A549 (cell line): ENCODE data around the gene AP2A2. TPM values are rescaled to one million over a fixed set of nuclear protein-coding genes. Genes with fewer than 3 reads are reported as not detected.

ENCODE experiments used
- ATAC-seq, 2 experiments: fragments of 200-7000 bp in 1 of 2; fragments of >200 bp in 1 of 2; cut with Nextera tagmentation in 1 of 2; cut with Tn5 transposase in 1 of 2; 3 replicates each; pipeline versions ENCODE4 v1.8.0 to v1.9.1; 2018 to 2020; ENCODE audit warnings: mild to moderate bottlenecking in 1 of 2, moderate library complexity in 1 of 2
- CTCF ChIA-PET: fragments of 300-600 bp; sonication (Branson Sonifier 250); formaldehyde crosslinking; extraction: SDS; loops from one replicate; lab custom pipeline; 2021; ENCODE audit warnings: antibody characterized with exemption, inconsistent platforms; lab: Yijun Ruan, JAX
- POLR2A ChIA-PET: fragments of 350-600 bp; formaldehyde crosslinking; extraction: SDS; loops from one replicate; lab custom pipeline; 2021; ENCODE audit warnings: antibody characterized with exemption, inconsistent platforms; lab: Yijun Ruan, JAX
- DNase-seq, 2 experiments: peaks; one replicate each; pipeline versions ENCODE4 v3.0.0 to v3.0.0-alpha.2; 2011 to 2016; ENCODE audit warnings: low read depth in 1 of 2, low spot score in 1 of 2
- FAIRE-seq: peaks from 2 replicates; lab custom pipeline; 2011; peaks lifted over from hg19 to GRCh38; lab: Jason Lieb, UNC
- H3K27ac ChIP-seq, 2 experiments: fragments of >200 bp; sonication (Bioruptor Twin); formaldehyde crosslinking; 3 replicates each; pipeline ENCODE4 v1.5.1; 2016 to 2017
- H3K4me1 ChIP-seq: fragments of >200 bp; sonication (Bioruptor Twin); formaldehyde crosslinking; 3 replicates; pipeline ENCODE4 v1.6.1; 2016
- H3K4me2 ChIP-seq: fragments of >200 bp; sonication (Bioruptor Twin); formaldehyde crosslinking; 3 replicates; pipeline ENCODE4 v1.6.1; 2016
- H3K4me3 ChIP-seq: fragments of >200 bp; sonication (Bioruptor Twin); formaldehyde crosslinking; 3 replicates; pipeline ENCODE4 v1.5.1; 2016
- H3K9me3 ChIP-seq: fragments of >200 bp; sonication (Bioruptor Twin); formaldehyde crosslinking; 3 replicates; pipeline ENCODE4 v1.6.1; 2016
- CEBPB ChIP-seq, 2 experiments: fragments of >200 bp in 1 of 2; sonication (Bioruptor Twin) in 1 of 2; formaldehyde crosslinking in 1 of 2; IDR thresholded peaks; 2 replicates each; pipeline ENCODE4 v1.6.1; 2012 to 2016
- CTCF ChIP-seq: fragments of >200 bp; sonication (Bioruptor Twin); formaldehyde crosslinking; IDR thresholded peaks from 3 replicates; pipeline ENCODE4 v1.5.1; 2016
- EHF ChIP-seq: fragments of 250-450 bp; sonication (Bioruptor Pico); IDR thresholded peaks from 2 replicates; pipeline ENCODE4 v1.5.0; 2020; ENCODE audit warnings: mild to moderate bottlenecking
- EP300 ChIP-seq, 2 experiments: fragments of >200 bp; sonication (Bioruptor Twin); formaldehyde crosslinking; IDR thresholded peaks; 2 replicates in 1 of 2; 3 replicates in 1 of 2; pipeline ENCODE4 v1.6.1; 2016 to 2017
- ESRRA ChIP-seq: fragments of 150-350 bp; IDR thresholded peaks from 2 replicates; pipeline ENCODE4 v1.6.1; 2014; ENCODE audit warnings: mild to moderate bottlenecking, low read length, borderline replicate concordance
- FOSL2 ChIP-seq, 2 experiments: fragments of 450-650 bp in 1 of 2; fragments of >200 bp in 1 of 2; sonication (Bioruptor Twin) in 1 of 2; formaldehyde crosslinking; IDR thresholded peaks; 2 replicates each; pipeline versions ENCODE4 v1.5.0 to v1.6.1; 2016 to 2020; ENCODE audit warnings: mild to moderate bottlenecking in 1 of 2, moderate library complexity in 1 of 2
- HOXB13 ChIP-seq: fragments of 250-450 bp; sonication (Bioruptor Pico); IDR thresholded peaks from 2 replicates; pipeline ENCODE4 v1.5.0; 2020; ENCODE audit warnings: low read depth, mild to moderate bottlenecking, moderate library complexity
- HOXB5 ChIP-seq: fragments of 250-450 bp; sonication (Bioruptor Pico); IDR thresholded peaks from 2 replicates; pipeline ENCODE4 v1.5.0; 2020; ENCODE audit warnings: mild to moderate bottlenecking, moderate library complexity
- JUNB ChIP-seq: fragments of >200 bp; sonication (Bioruptor Twin); formaldehyde crosslinking; IDR thresholded peaks from 2 replicates; pipeline ENCODE4 v1.6.1; 2016
- MAFK ChIP-seq: fragments of 450-650 bp; IDR thresholded peaks from 2 replicates; pipeline ENCODE4 v1.6.1; 2014; ENCODE audit not compliant: partially characterized antibody
- MYC ChIP-seq: IDR thresholded peaks from 2 replicates; pipeline ENCODE4 v1.6.1; 2012; ENCODE audit warnings: mild to moderate bottlenecking, inconsistent platforms, low read length, improper control_type of control experiment, borderline replicate concordance
- NR3C1 ChIP-seq: fragments of >200 bp; sonication (Bioruptor Twin); formaldehyde crosslinking; IDR thresholded peaks from 3 replicates; pipeline ENCODE4 v1.6.1; 2017
- PHF8 ChIP-seq: fragments of 200-600 bp; sonication (generic); IDR thresholded peaks from 2 replicates; pipeline ENCODE4 v1.6.1; 2016; ENCODE audit warnings: low read depth, mild to moderate bottlenecking, antibody characterized with exemption, moderate library complexity, borderline replicate concordance
- POLR2A ChIP-seq: IDR thresholded peaks from 2 replicates; pipeline ENCODE4 v1.6.1; 2012; ENCODE audit warnings: mild to moderate bottlenecking, low read length
- RAD21 ChIP-seq, 2 experiments: fragments of >200 bp in 1 of 2; sonication (Bioruptor Twin) in 1 of 2; formaldehyde crosslinking in 1 of 2; IDR thresholded peaks in 1 of 2; conservative IDR thresholded peaks in 1 of 2; 2 replicates in 1 of 2; 3 replicates in 1 of 2; pipeline ENCODE4 v1.6.1; 2012 to 2018; ENCODE audit warnings: inconsistent platforms in 1 of 2
- RCOR1 ChIP-seq: fragments of 150-350 bp; IDR thresholded peaks from 2 replicates; pipeline ENCODE4 v1.6.1; 2014; ENCODE audit warnings: antibody characterized with exemption, low read length, low read depth
- REST ChIP-seq: fragments of 200-600 bp; sonication (generic); IDR thresholded peaks from 2 replicates; pipeline ENCODE4 v1.6.1; 2016; ENCODE audit warnings: antibody characterized with exemption, mild to moderate bottlenecking, moderate library complexity
- SMC3 ChIP-seq: fragments of >200 bp; sonication (Bioruptor Twin); formaldehyde crosslinking; IDR thresholded peaks from 3 replicates; pipeline ENCODE4 v1.6.1; 2018; ENCODE audit warnings: inconsistent platforms
- SREBF2 ChIP-seq: fragments of 450-650 bp; IDR thresholded peaks from 2 replicates; pipeline ENCODE4 v1.6.1; 2014; ENCODE audit warnings: mild to moderate bottlenecking, moderate library complexity
- USF2 ChIP-seq: fragments of 450-650 bp; IDR thresholded peaks from 2 replicates; pipeline ENCODE4 v1.6.1; 2014; ENCODE audit warnings: antibody characterized with exemption
- WGBS: methylation state at CpG from one replicate; pipeline ENCODE4 v1.1.6; 2017; ENCODE audit errors: missing lambda C conversion rate; 5-methylcytosine and 5-hydroxymethylcytosine counted together
- polyA plus RNA-seq, 4 experiments: library from polyadenylated mRNA; depleted of rRNA in 3 of 4; stranded (reverse); fragments of >200 nt; fragmentation: RNase III in 1 of 4; extraction: RNeasy Plus Mini Kit Qiagen cat#74134 plus additional on column Dnase treatment in 1 of 4; gene quantifications; 2 replicates in 3 of 4; 3 replicates in 1 of 4; pipeline ENCODE4 v1.2.3, GENCODE V29; 2011 to 2017

Gene AP2A2
- polyA plus RNA-seq, 2 of the 4 experiments (the other 2 are of a cell fraction): 39.4 to 60.4 TPM

DNA sequence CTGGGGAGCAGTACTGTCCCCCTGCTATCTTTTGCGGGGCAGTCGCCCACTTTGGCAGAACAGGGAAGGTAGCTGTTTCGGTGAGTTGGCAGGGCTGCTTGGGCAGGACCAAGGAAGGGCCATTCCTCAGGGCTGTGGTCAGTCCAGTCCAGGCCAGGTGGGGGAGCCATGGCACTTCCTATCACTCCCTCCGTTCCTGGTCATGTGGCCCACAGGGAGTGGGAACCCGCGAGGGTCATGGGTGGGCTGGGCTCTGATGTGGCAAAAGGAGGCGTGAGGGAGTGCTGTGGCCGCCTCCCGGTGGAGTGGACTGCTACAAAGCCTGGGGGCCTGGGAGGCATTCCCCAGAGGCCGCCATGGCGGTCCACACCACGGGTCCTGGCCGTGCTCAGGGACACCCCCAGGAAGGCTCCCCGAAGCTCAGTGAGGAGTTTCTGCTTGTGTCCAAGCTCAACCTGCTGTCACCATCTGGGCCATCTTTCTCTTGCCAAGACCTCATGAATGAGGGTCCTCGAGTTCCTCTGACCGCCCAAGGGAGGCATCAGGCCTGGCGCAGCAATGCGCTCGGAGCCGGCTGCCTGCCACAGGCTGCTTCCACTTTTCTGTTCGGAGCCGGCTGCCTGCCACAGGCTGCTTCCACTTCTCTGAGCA, 27.0 kb upstream of the AP2A2 start:
- POLR2A ChIA-PET: no interaction called here
- no peak for FAIRE-seq
- WGBS: 92% methylated on average over 20 of the region's 22 CpGs

DNA sequence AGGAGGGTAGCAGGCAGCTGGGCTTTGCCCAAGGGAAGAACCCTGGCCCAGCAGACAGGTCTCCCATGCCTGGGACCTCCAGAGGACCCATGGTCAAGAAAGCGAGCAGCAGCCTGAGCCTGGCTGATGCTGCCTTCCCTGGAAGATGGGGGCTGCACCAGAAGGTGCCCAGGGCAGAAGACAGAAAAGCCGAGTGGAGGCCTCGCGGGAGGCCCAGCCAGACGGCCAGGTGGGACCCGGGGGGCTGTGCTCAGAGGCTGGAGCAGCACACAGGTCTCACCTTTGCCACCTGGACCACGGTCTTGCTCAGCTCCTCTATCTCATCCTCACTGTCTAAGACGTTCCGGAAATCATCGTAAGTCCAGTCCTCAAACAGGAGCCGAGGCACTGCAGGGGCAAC, 25.9 kb upstream of the AP2A2 start:
- ATAC-seq (no peak), DNase-seq (no peak), FAIRE-seq (no peak)
- POLR2A ChIA-PET: no interaction called here
- CTCF ChIA-PET: interaction anchor here (1.0 to 2.2 kb wide), 4 partner anchors 21 to 155 kb away, joined by 3 to 20 read pairs (median 6); partner anchors contain the start of gene AP2A2
- 84% methylated on average over 10 of the region's 11 CpGs for WGBS
- no peak overlapping the region for H3K27ac ChIP-seq
- no peak overlapping the region for H3K4me2 ChIP-seq
- H3K4me3 ChIP-seq: no peak overlapping the region
- no peaks in the 10 kb centered on the region for H3K4me1 ChIP-seq
- no peaks in the 10 kb centered on the region for H3K9me3 ChIP-seq
- TF ChIP-seq SREBF2 (no peak), EP300 (IDR thresholded peaks at IDR 0.05) (no peak), RCOR1 (no peak), POLR2A (no peak), PHF8 (no peak)

More for the DNA sequence above, 27.0 kb upstream of the AP2A2 start:
- DNase-seq (peak in 1 of 2 experiments; percentile 56), ATAC-seq (peak; percentile 65 to 83)
- Histone ChIP-seq H3K9me3 (no peaks in the 10 kb centered on the region), H3K27ac (no peak overlapping the region), H3K4me1 (no peaks in the 10 kb centered on the region), H3K4me2 (no peak overlapping the region)
- peak; percentile 39 for TF ChIP-seq CTCF
- peak; percentile 60 to 71 for TF ChIP-seq RAD21 (conservative IDR thresholded peaks at IDR 0.05 in 1 of 2, IDR thresholded peaks at IDR 0.05 in 1 of 2)
- TF ChIP-seq RCOR1: no peak
- TF ChIP-seq POLR2A: no peak
- TF ChIP-seq ESRRA: no peak
- TF ChIP-seq EHF: no peak
- no peak for TF ChIP-seq HOXB13 (CRISPR knock-in tag)
- TF ChIP-seq USF2: peak; percentile 41
- TF ChIP-seq REST: no peak
- TF ChIP-seq CEBPB (IDR thresholded peaks at IDR 0.05): no peak
- no peak for TF ChIP-seq NR3C1
- peak; percentile 25; the same call in 1 of the 3 replicates for TF ChIP-seq SMC3
- no peak for TF ChIP-seq FOSL2 (IDR thresholded peaks at IDR 0.05)
- TF ChIP-seq FOSL2 (CRISPR knock-in tag; IDR thresholded peaks at IDR 0.05): no peak
- TF ChIP-seq, all 56 proteins: peak for 4
- CTCF ChIA-PET: interaction anchor here (0.6 to 2.4 kb wide), 19 partner anchors 8 to 194 kb away, joined by 3 to 20 read pairs (median 4); no protein-coding TSS in a partner anchor
- H3K4me3 ChIP-seq: no peak overlapping the region

DNA sequence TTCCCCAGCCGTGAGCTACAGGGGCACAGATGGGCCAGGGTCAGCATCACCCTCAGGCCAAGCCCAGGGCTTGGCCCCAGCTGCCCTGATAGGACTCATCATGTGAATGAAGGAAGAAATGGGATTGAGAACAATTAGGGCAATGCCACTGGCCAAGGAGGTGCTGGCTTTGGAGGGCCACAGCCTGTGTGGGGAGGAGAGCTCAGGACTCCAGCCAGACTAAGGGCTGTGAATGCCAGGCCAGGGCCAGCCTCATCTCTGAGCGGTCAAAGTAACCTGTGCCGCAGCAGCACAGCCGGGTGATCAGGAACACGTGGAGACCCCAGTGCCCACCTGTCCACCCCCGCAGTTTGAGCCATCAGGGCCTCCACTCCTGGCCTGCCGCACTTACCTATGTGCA, 25.1 kb upstream of the AP2A2 start:
- ATAC-seq (no peak), FAIRE-seq (no peak), DNase-seq (no peak)
- Histone ChIP-seq H3K27ac (no peak overlapping the region), H3K4me3 (no peak overlapping the region), H3K9me3 (no peaks in the 10 kb centered on the region), H3K4me1 (no peaks in the 10 kb centered on the region), H3K4me2 (no peak overlapping the region)
- CTCF ChIA-PET: interaction anchor here (0.6 to 1.0 kb wide), 3 partner anchors 25 to 134 kb away, joined by 3 read pairs; partner anchors contain the start of gene AP2A2
- POLR2A ChIA-PET: no interaction called here
- WGBS: 83% methylated on average over 6 of the region's 7 CpGs
- TF ChIP-seq HOXB5 (CRISPR knock-in tag): no peak
- no peak for TF ChIP-seq JUNB
- TF ChIP-seq POLR2A: no peak
- TF ChIP-seq REST: no peak
- no peak for TF ChIP-seq MAFK
- TF ChIP-seq RAD21 (conservative IDR thresholded peaks at IDR 0.05 in 1 of 2, IDR thresholded peaks at IDR 0.05 in 1 of 2): no peak
- no peak for TF ChIP-seq MYC
- no peak for TF ChIP-seq SREBF2
